ENCODE results near the gene EIF4EBP2. TPM values are rescaled to one million over a fixed set of nuclear protein-coding genes. Genes with fewer than 3 reads are reported as not detected.

The EIF4EBP2 gene
- polyA plus RNA-seq, 1 of the 3 experiments (the other 2 are of a cell fraction) = 9.9 TPM

DNA sequence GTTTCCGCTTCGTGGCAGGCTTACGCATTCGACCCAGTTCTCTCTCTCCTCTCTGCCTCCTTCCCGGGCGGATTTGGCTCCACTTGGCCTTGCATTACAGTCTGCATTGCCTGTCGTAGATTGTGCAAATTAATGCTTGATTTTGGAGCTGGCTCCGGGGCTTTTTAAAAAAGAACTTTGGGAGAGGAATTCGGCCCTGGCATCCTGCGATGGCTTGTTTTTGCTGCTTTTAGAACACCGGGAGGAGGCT lies 767 bp downstream of the EIF4EBP2 start:
- no peak for DNase-seq
- Histone ChIP-seq H2AFZ (ENCODE audit: low read depth) (no peak overlapping the region), H4K20me1 (ENCODE audit: insufficient read depth) (peaks cover 45% of the 10 kb centered on the region), H3K27me3 (ENCODE audit: insufficient read depth) (no peaks in the 10 kb centered on the region), H3F3A (replicated peaks; ENCODE audit: insufficient read depth) (no peaks in the 10 kb centered on the region), H3K9ac (peak overlapping the region; percentile 93), H3K4me3 (ENCODE audit: low read depth in 2 of 2, low read length in 1 of 2) (peak overlapping the region; percentile 91 to 93), H3K4me2 (peak overlapping the region; percentile 98), H3K27ac (ENCODE audit: low read depth in 2 of 2, low read length in 1 of 2) (peak overlapping the region; percentile 74), H3K9me2 (no peaks in the 10 kb centered on the region), H3K36me3 (replicated peaks in 1 of 2; ENCODE audit: control insufficient read depth in 1 of 2, insufficient read depth in 2 of 2, low read length in 1 of 2) (peaks cover 0 to 4% of the 10 kb centered on the region in 2 experiments), H3K79me2 (ENCODE audit: insufficient read depth) (peaks cover 50% of the 10 kb centered on the region), H3K9me3 (no peaks in the 10 kb centered on the region), H3K4me1 (ENCODE audit: control insufficient read depth in 1 of 2, insufficient read depth in 2 of 2, low read depth in 1 of 2, low read length in 1 of 2) (peaks cover 10 to 18% of the 10 kb centered on the region in 2 experiments)
- 0% methylated on average over 9 of the region's 11 CpGs for WGBS (ENCODE audit: low lambda C conversion rate)
- POLR2A ChIA-PET = interaction anchor here (0.6 to 1.8 kb wide), 5 partner anchors 17 to 259 kb away, joined by 3 to 6 read pairs (median 3); partner anchors contain the start of gene LRRC20
- CTCF ChIA-PET = interaction anchor here (0.8 to 3.7 kb wide), 5 partner anchors 13 to 183 kb away, joined by 3 to 21 read pairs (median 6); partner anchors contain the start of gene PPA1
- TF ChIP-seq RFX5 (IDR thresholded peaks at IDR 0.05; ENCODE audit: low read length) (no peak), GABPA (IDR thresholded peaks at IDR 0.05; ENCODE audit: low read depth) (no peak)
- TF ChIP-seq, protein P1, sequence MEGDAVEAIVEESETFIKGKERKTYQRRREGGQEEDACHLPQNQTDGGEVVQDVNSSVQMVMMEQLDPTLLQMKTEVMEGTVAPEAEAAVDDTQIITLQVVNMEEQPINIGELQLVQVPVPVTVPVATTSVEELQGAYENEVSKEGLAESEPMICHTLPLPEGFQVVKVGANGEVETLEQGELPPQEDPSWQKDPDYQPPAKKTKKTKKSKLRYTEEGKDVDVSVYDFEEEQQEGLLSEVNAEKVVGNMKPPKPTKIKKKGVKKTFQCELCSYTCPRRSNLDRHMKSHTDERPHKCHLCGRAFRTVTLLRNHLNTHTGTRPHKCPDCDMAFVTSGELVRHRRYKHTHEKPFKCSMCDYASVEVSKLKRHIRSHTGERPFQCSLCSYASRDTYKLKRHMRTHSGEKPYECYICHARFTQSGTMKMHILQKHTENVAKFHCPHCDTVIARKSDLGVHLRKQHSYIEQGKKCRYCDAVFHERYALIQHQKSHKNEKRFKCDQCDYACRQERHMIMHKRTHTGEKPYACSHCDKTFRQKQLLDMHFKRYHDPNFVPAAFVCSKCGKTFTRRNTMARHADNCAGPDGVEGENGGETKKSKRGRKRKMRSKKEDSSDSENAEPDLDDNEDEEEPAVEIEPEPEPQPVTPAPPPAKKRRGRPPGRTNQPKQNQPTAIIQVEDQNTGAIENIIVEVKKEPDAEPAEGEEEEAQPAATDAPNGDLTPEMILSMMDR (IDR thresholded peaks at IDR 0.05) = no peak
- TF ChIP-seq, protein P2, sequence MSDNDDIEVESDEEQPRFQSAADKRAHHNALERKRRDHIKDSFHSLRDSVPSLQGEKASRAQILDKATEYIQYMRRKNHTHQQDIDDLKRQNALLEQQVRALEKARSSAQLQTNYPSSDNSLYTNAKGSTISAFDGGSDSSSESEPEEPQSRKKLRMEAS (IDR thresholded peaks at IDR 0.05; ENCODE audit: low read depth) = no peak
- TF ChIP-seq, protein P3, sequence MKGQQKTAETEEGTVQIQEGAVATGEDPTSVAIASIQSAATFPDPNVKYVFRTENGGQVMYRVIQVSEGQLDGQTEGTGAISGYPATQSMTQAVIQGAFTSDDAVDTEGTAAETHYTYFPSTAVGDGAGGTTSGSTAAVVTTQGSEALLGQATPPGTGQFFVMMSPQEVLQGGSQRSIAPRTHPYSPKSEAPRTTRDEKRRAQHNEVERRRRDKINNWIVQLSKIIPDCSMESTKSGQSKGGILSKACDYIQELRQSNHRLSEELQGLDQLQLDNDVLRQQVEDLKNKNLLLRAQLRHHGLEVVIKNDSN (IDR thresholded peaks at IDR 0.05; ENCODE audit: borderline replicate concordance, low read depth) = no peak

DNA sequence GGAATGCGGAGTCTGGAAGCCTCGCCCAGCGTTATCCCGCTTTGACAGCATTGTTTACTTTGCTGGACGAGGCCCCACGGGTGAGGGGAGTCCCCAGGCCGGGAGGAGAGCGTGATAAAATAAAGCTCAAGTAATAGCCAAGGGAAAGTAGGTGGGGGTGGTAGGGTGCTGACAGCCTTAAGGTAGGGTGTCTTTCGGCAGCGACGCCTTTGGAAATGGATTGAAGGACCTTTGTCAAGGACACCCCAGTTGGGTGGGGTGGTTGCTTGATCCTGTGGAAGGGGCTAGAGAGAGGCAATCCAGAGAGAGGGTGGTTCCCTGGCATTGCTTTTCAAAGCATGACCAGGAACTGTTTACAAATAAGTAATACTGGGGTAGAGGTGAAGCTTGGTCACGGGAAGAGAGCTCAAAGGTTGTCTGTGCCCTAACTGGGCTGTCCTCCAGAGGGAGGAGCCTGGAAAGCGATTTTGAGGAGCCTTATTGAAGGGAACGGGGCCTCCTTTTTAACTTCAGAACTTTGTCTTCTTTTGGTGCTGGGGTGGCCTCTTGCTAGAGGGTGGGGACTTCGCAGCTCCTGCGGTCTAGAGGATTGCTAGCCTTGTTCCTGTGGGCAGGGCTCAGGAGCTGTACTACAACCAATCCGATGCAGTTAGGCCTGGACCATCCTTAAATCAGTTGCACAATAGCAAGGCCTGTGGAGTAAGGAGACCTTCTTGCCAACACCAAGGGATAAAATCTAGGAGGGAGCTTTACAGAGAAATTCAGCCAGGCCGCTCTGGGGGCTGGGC lies 1.3 kb downstream of the EIF4EBP2 start:
- Histone ChIP-seq H3K27ac (ENCODE audit: low read depth in 2 of 2, low read length in 1 of 2) (peak overlapping the region; percentile 74), H3K79me2 (ENCODE audit: insufficient read depth) (peaks cover 55% of the 10 kb centered on the region)
- 3% methylated on average over 16 of the region's 18 CpGs for WGBS (ENCODE audit: low lambda C conversion rate)

More for the DNA sequence above, 1.3 kb downstream of the EIF4EBP2 start:
- H3K9me3 ChIP-seq = no peaks in the 10 kb centered on the region
- H3K4me2 ChIP-seq = peak overlapping the region; percentile 98
- POLR2A ChIA-PET = interaction anchor here (0.6 to 1.8 kb wide), 5 partner anchors 18 to 259 kb away, joined by 3 to 6 read pairs (median 3); partner anchors contain the start of gene LRRC20
- peak; percentile 60 for DNase-seq
- H3K4me3 ChIP-seq (ENCODE audit: low read depth in 2 of 2, low read length in 1 of 2) = peak overlapping the region; percentile 91 to 93
- H3K4me1 ChIP-seq (ENCODE audit: control insufficient read depth in 1 of 2, insufficient read depth in 2 of 2, low read depth in 1 of 2, low read length in 1 of 2) = peaks cover 10 to 18% of the 10 kb centered on the region in 2 experiments
- H3K27me3 ChIP-seq (ENCODE audit: insufficient read depth) = no peaks in the 10 kb centered on the region
- H3K9ac ChIP-seq = peak overlapping the region; percentile 93
- CTCF ChIA-PET = interaction anchor here (0.8 to 3.7 kb wide), 8 partner anchors 13 to 261 kb away, joined by 3 to 21 read pairs (median 4); partner anchors contain the start of gene PPA1
- H3K9me2 ChIP-seq = no peaks in the 10 kb centered on the region
- no peak overlapping the region for H2AFZ ChIP-seq (ENCODE audit: low read depth)
- H4K20me1 ChIP-seq (ENCODE audit: insufficient read depth) = peaks cover 50% of the 10 kb centered on the region
- peaks cover 4% of the 10 kb centered on the region for H3F3A ChIP-seq (replicated peaks; ENCODE audit: insufficient read depth)
- peaks cover 2 to 4% of the 10 kb centered on the region in 2 experiments for H3K36me3 ChIP-seq (replicated peaks in 1 of 2; ENCODE audit: control insufficient read depth in 1 of 2, insufficient read depth in 2 of 2, low read length in 1 of 2)
- TF ChIP-seq MXI1 (IDR thresholded peaks at IDR 0.05; ENCODE audit: low read depth, low read length) (peak; percentile 25), TEAD4 (IDR thresholded peaks at IDR 0.05; ENCODE audit: borderline replicate concordance, insufficient read depth) (no peak)
